22Rv1 (cell line): ENCODE results near the gene CDK18.

Experiments used
- CTCF ChIP-seq: fragments of 450-650 bp; IDR thresholded peaks from 2 replicates; pipeline ENCODE4 v1.5.1; 2017; ENCODE audit warnings: mild to moderate bottlenecking
- ZFX ChIP-seq: fragments of 450-650 bp; IDR thresholded peaks from 2 replicates; pipeline ENCODE4 v1.6.1; 2017; ENCODE audit warnings: antibody characterized with exemption, borderline replicate concordance

- TF ChIP-seq CTCF = no peak
- TF ChIP-seq ZFX = no peak
Observed at GRCh38 chr1:205496661-205497060, 7.8 kb upstream of the CDK18 start.
